A673 (cell line): ENCODE results near the gene CARD16.

ENCODE experiments used
- EZH2 ChIP-seq: fragments of 200-600 bp; sonication (generic); IDR thresholded peaks from 2 replicates; pipeline ENCODE4 v1.6.1; 2017; ENCODE audit warnings: borderline replicate concordance, low read depth, mild to moderate bottlenecking, mixed read lengths, antibody characterized with exemption, low read length; ENCODE audit not compliant: poor library complexity, severe bottlenecking
- TF ChIP-seq, protein P1 (sequence below): fragments of 300-800, 200-600 bp; sonication (generic); conservative IDR thresholded peaks from 2 replicates; pipeline ENCODE4 v1.5.1; 2017; ENCODE audit warnings: low read depth, mild to moderate bottlenecking, antibody characterized with exemption, low read length, moderate library complexity, mixed read lengths

DNA sequence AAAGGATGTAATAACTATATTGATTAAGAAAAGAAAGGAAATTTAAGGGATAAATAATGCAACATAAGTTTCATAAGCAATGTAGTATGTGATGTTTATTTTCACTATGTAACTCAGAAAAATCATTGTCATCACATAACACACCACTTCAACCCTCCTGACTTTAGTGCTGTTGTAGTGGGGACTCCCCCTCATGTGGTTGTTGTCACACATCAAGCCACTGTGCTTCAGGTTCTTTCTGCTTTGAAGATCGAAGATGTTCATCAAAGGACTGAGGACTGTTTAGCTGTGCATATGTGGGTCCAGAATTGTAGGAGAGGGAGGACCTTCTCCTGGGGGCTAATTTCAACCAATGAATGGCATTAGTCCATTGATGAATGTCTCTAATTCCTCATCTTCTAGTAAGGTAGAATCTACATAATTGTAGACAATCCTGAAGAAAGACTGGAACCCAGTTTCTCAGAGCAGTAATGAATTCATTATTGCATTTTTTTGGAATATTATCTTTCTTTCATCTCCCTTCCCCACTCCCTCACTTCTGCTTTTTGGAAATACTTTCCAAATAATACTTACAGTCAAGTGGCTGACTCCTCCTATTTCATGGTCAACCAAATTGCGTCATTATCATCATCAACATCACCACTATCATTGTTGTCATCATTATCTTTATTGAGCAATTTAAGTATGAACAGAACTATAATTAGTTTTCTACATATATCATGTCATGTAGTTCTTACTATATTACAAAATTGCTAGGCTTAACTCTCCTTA is 9.8 kb upstream of the CARD16 start:
- TF ChIP-seq, protein P1, sequence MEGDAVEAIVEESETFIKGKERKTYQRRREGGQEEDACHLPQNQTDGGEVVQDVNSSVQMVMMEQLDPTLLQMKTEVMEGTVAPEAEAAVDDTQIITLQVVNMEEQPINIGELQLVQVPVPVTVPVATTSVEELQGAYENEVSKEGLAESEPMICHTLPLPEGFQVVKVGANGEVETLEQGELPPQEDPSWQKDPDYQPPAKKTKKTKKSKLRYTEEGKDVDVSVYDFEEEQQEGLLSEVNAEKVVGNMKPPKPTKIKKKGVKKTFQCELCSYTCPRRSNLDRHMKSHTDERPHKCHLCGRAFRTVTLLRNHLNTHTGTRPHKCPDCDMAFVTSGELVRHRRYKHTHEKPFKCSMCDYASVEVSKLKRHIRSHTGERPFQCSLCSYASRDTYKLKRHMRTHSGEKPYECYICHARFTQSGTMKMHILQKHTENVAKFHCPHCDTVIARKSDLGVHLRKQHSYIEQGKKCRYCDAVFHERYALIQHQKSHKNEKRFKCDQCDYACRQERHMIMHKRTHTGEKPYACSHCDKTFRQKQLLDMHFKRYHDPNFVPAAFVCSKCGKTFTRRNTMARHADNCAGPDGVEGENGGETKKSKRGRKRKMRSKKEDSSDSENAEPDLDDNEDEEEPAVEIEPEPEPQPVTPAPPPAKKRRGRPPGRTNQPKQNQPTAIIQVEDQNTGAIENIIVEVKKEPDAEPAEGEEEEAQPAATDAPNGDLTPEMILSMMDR, result no peak
- no peak for TF ChIP-seq EZH2
